GF-D8 (cell line): Measurements from ENCODE around the gene PDCD7.
"Not testable (repeated sequence)": the region's sequence is repeated elsewhere in the genome, so short reads cannot be mapped to it uniquely, and the experiment has no call there.

Experiments
- DNase-seq: peaks from one replicate; lab custom pipeline; 2025; lab: John Stamatoyannopoulos, UW

The PDCD7 gene

GRCh38 chr15:65130941-65131340 is 2.7 kb downstream of the PDCD7 start:
- DNase-seq: no peak

- no peak for DNase-seq
Measured at GRCh38 chr15:65115542-65115941, 18.1 kb downstream of the PDCD7 start.

GRCh38 chr15:65115086-65115485 is 18.5 kb downstream of the PDCD7 start, which contains the start of gene UBAP1L:
UBAP1L (minus strand) TSS chr15:65115200; CDS start chr15:65106215, 8,985 bp downstream.
- DNase-seq: no peak

GRCh38 chr15:65110676-65111292 is 22.8 kb downstream of the PDCD7 start:
- no peak for DNase-seq

GRCh38 chr15:65106011-65106590 is 27.5 kb downstream of the PDCD7 start:
- DNase-seq: no peak

GRCh38 chr15:65105038-65105437 is 28.6 kb downstream of the PDCD7 start:
- no peak for DNase-seq

GRCh38 chr15:65102912-65103311 is 30.7 kb downstream of the PDCD7 start:
- no peak for DNase-seq

- DNase-seq: no peak
Measured at GRCh38 chr15:65101891-65102708, 31.5 kb downstream of the PDCD7 start.

- no peak for DNase-seq
Measured at GRCh38 chr15:65101411-65101890, 32.2 kb downstream of the PDCD7 start.

- DNase-seq: no peak
Measured at GRCh38 chr15:65100442-65100841, 33.2 kb downstream of the PDCD7 start.

GRCh38 chr15:65099801-65100200 is 33.8 kb downstream of the PDCD7 start:
- DNase-seq: not testable (repeated sequence)

GRCh38 chr15:65099336-65099735 is 34.3 kb downstream of the PDCD7 start:
- no peak for DNase-seq

GRCh38 chr15:65097651-65098263 is 35.9 kb downstream of the PDCD7 start:
- DNase-seq: no peak

- no peak for DNase-seq
Measured at GRCh38 chr15:65096481-65097385, 36.9 kb downstream of the PDCD7 start.

- no peak for DNase-seq
Measured at GRCh38 chr15:65095747-65096104, 37.9 kb downstream of the PDCD7 start.

- DNase-seq: no peak
Measured at GRCh38 chr15:65095011-65095746, 38.4 kb downstream of the PDCD7 start.

GRCh38 chr15:65094294-65094995 is 39.2 kb downstream of the PDCD7 start:
- DNase-seq: no peak

GRCh38 chr15:65093793-65094170 is 39.8 kb downstream of the PDCD7 start:
- DNase-seq: not testable (repeated sequence)

- DNase-seq: no peak
Measured at GRCh38 chr15:65092911-65093792, 40.5 kb downstream of the PDCD7 start.
